NAMALWA (cell line): Measurements from ENCODE around the gene MYO3B.
A peak's percentile ranks its signal among the peaks of the same experiment; 100 is the strongest.

Experiments
- DNase-seq: peaks from one replicate; pipeline ENCODE4 v3.0.0-alpha.2; 2015; ENCODE audit warnings: low spot score

The MYO3B gene

GRCh38 chr2:170177950-170178781 lies at the start of gene MYO3B:
MYO3B (plus strand) TSS chr2:170178147; CDS start chr2:170178288, 141 bp downstream.
- peak; percentile 28 for DNase-seq

- DNase-seq, result no peak
Measured at GRCh38 chr2:170139276-170139967, 38.5 kb upstream of the MYO3B start.

GRCh38 chr2:170140561-170140960 lies 37.4 kb upstream of the MYO3B start:
- no peak for DNase-seq

GRCh38 chr2:170141865-170142264 lies 36.1 kb upstream of the MYO3B start:
- peak; percentile 40 for DNase-seq

GRCh38 chr2:170142502-170142901 lies 35.4 kb upstream of the MYO3B start:
- no peak for DNase-seq

- no peak for DNase-seq
Measured at GRCh38 chr2:170143045-170143717, 34.8 kb upstream of the MYO3B start.

- DNase-seq, result no peak
Measured at GRCh38 chr2:170144761-170145160, 33.2 kb upstream of the MYO3B start.

GRCh38 chr2:170145191-170145590 lies 32.8 kb upstream of the MYO3B start:
- DNase-seq, result no peak

- peak; percentile 43 for DNase-seq
Measured at GRCh38 chr2:170145675-170146432, 32.1 kb upstream of the MYO3B start.

- no peak for DNase-seq
Measured at GRCh38 chr2:170146784-170147183, 31.2 kb upstream of the MYO3B start.

GRCh38 chr2:170147576-170147975 lies 30.4 kb upstream of the MYO3B start:
- DNase-seq, result no peak

GRCh38 chr2:170148161-170148560 lies 29.8 kb upstream of the MYO3B start:
- DNase-seq, result no peak

GRCh38 chr2:170152421-170152820 lies 25.5 kb upstream of the MYO3B start:
- no peak for DNase-seq

- no peak for DNase-seq
Measured at GRCh38 chr2:170155022-170155722, 22.8 kb upstream of the MYO3B start.

- DNase-seq, result no peak
Measured at GRCh38 chr2:170155723-170156253, 22.2 kb upstream of the MYO3B start.

- no peak for DNase-seq
Measured at GRCh38 chr2:170156592-170156991, 21.4 kb upstream of the MYO3B start.

GRCh38 chr2:170157025-170157684 lies 20.8 kb upstream of the MYO3B start:
- DNase-seq, result no peak

GRCh38 chr2:170159060-170159459 lies 18.9 kb upstream of the MYO3B start:
- no peak for DNase-seq

- no peak for DNase-seq
Measured at GRCh38 chr2:170161516-170162270, 16.3 kb upstream of the MYO3B start.

- DNase-seq, result no peak
Measured at GRCh38 chr2:170162271-170162632, 15.7 kb upstream of the MYO3B start.
